Left hindlimb (tissue), 1 donor: ENCODE data around the gene FBP1.
"Not testable (repeated sequence)": the region's sequence is repeated elsewhere in the genome, so short reads cannot be mapped to it uniquely, and the experiment has no call there.

ENCODE experiments used
- DNase-seq: peaks from one replicate; pipeline ENCODE4 v3.0.0-alpha.2; 2018

FBP1 gene

GRCh38 chr9:94611638-94612068 lies 27.7 kb downstream of the FBP1 start:
- no peak for DNase-seq

GRCh38 chr9:94610181-94610606 lies 29.1 kb downstream of the FBP1 start:
- DNase-seq = no peak

DNA sequence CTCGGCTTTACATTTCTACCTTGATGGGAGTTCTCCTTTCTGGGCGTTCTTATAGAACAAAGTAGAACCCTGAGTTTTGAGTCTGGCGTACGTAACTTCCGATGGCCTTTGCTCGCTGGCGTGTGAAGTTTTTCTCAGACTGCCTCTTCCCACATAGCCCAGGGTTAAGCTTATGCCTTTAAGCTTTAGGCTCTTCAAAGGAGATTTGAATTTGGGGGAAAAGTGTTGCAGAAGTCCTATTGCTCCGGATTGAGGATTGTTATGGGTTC lies 32.0 kb downstream of the FBP1 start:
- DNase-seq = no peak

DNA sequence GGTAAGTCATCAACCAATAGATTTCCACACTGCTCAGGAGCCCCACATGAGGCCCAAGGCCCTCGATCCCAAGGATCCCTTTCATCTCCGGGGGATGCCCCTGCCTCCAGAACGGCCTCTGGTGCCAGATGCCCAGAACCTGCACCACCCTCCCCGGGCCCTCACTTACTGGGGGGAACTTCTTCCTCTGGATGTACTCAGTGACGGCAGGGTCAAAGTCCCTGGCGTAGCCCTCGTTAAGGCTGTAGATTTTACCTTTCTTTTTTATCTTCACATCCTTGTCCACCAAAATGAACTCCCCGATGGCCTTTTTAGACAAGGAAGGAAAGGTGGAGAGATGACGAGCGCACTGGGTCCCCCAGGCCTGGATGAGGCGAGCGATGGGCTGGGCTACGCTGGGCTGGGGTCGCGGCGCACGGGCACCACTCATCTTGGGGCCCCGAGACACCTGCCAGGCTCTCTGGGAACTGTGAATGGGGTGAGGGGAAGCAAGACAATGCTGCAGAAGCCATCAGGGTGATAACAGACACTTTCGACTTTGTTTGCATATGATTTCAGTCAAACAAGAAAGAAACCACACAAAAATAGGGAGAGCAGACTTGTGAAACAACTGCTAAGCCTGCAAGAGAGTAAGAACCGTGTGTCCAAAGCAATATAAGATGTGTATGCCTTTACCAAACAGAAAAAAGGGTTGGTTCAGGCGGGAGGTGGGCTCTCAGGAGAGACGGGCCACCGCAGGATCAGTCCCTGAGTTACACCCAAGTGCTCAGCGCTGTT lies 32.5 kb downstream of the FBP1 start:
- no peak for DNase-seq

- DNase-seq = peak; percentile 88
These were observed 35.8 kb downstream of the FBP1 start for GRCh38 chr9:94603259-94604160.

DNA sequence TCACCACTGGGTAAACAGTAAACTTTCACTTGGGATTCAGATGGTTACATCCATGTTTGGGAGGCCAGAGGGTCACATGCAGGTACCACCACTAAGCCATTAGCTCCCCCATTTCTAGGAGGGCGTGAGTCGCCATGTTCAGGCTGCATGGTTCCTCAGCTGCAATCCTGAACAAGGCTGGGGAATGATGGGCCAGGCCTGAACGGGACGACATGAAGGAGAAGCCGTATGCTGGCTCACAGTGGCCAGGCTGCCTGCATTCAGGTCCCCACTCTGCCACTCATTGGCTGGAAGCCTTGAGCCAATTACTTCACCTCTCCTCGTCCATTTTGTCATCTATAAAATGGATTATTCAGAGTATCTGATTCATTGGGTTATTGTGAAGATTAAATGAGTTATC lies 36.7 kb downstream of the FBP1 start:
- DNase-seq = no peak

GRCh38 chr9:94600715-94601114 lies 38.6 kb downstream of the FBP1 start:
- DNase-seq = no peak

DNA sequence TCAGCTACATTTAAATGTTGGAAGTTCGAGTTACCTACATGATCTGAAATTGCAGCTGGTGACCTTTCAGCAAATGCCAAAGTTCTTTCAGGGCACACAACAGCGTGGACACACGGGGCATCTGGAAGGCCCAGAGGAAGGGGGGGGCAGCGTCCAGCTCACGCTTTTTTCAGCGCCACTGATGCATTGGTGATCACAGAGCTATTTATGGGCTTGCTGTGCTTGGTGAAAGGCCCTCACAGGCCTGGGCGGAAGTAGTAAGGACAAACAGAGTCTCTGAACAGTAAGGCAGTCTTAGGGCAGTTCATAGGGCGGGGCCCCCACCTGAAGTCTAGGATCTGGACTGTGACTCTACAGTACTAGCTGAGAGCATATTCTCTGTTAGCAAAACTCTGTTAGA lies 39.1 kb downstream of the FBP1 start:
- DNase-seq = no peak

GRCh38 chr9:94599102-94599501 lies 40.2 kb downstream of the FBP1 start:
- DNase-seq = no peak

DNA sequence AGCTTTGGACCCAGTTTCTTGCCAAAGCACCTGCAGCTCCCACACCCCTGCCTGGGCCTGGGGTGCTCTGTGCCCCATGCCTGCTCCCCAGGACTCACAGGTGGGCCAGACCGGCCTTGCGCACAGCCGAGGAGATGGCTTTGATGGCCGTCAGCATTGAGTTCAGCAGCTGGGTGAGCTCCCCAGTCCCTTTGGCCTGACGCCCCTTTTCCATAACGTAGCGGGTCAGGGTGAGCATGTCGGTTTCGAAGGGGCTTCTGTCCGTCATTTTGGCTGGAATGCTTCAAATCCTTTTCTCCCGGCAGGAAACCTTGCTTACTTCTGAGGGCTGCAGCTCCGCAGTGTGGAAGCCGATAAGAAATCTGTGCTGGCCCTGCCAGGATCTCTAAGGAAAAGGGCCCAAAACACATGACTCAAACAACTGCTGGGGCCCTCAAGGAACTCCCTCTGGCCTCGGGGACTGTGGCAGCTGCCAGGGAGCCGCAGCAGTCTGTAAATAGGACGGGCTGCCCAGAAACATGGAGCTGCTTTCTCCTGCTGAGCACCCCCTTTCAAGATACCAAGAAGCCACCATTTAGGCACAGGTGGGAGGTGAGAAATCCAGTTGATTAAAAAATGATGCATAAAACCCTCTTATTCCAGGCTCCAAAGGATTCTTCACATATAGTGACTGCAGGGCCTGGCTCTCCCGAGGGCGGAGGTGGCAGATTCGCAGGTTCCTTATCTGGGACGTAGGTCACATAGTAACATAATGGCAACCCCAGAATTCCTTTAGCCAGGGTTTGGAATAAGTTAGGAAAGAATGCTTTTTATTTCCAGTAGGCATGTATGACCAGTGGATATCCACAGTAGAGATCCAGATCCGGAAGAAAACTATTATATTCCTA lies 45.6 kb downstream of the FBP1 start, which contains the start of gene FBP2:
Gene FBP2, minus strand, starts transcription at position 366 of the 887 bp plus-strand sequence. Its CDS starts 98 bp downstream, at position 268.
- no peak for DNase-seq

DNA sequence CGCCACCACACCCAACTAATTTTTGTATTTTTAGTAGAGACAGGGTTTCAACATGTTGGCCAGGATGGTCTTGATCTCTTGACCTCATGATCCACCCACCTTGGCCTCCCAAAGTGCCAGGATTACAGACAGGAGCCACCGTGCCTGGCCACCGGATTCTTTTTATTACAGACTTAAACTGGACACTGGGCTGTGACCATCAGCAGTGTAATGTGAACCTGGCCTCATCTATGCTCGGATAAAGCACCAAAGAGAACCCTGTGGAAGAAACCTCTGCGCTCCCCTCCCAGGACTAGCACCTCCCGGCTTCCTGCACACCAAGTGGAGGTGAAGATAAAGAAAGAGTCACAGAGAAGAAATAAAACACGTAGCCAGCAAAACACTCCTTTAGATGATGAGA lies 46.6 kb downstream of the FBP1 start:
- DNase-seq = not testable (repeated sequence)

DNA sequence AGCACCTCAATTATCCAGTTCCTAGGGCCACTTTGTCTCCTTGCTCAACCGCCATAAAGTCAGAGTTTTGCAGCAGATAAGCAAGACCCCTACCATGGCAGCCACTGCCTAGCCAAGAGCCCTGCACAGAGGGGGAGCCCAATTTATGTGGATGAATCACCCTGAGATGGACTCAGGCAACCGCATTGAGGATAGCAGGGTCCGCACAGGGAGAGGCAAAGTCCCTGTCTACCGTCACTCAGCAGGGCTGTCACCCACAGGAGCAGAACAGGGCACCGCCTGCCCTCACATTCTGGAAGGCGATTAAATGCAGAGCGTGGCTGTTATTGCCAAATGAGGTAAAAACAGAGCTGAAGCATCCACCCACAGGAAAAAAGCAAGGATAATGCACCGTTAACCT lies 47.4 kb downstream of the FBP1 start:
- no peak for DNase-seq

- DNase-seq = not testable (repeated sequence)
These were observed 48.2 kb downstream of the FBP1 start for GRCh38 chr9:94591046-94591545.

DNA sequence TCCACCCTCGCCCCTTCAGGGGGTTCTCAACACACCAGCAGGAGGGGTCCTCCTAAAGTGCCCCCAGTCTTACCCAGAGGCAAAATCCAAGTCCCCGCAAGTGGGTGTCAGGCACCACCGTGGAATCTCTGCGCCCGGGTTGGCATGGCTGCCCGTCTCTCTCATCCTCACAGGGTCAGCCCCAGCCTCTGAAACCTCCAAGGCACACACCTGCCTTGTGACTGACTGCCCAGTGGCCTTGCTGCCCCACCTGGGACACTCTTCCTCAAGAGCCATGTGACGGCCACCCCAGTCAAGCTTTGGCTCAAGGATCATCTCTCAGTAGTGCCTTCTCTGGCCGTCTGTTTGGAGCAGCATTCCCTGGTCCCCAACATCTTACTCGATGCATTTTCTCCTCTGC lies 50.6 kb downstream of the FBP1 start:
- no peak for DNase-seq

GRCh38 chr9:94586814-94587213 lies 52.5 kb downstream of the FBP1 start:
- DNase-seq = no peak

GRCh38 chr9:94586316-94586715 lies 53.0 kb downstream of the FBP1 start:
- no peak for DNase-seq

DNA sequence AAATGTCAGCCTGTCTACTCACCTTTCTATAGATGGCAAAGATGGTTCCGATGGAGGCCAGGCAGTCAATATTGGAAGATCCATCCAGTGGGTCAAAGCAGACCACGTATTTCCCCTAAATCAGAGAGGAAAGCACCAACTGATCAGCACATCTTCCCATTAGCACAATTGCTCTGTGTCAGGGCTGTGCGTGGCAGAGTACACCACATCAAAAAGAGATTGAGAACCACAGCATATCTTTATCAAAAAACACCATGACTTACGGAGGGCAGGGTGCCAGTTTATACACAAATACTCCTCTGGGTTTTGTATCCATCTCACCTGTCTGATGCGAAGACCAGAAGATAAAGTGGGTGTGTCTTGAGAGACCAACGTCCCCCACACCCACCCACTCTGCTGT lies 54.8 kb downstream of the FBP1 start:
- no peak for DNase-seq

- DNase-seq = no peak
These were observed 57.6 kb downstream of the FBP1 start for GRCh38 chr9:94581728-94582127.

DNA sequence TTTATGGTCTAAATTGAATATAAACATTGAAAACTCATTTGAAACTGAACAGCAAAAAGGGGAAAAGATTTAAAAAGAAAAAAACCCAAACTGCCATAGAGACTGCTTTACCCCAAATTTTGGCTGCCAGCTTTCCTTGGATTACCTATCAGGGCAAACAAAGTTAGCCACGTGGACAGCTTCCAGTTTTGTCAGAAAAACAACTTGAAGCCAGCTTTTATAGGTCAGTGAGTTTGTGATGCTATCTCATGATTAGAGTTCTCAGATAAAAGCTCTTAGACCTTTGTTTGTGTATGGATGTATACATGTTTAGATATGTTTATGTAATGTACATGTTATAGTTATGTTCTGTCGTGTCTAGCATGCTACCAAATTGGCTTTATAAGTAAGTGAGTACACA lies 61.7 kb downstream of the FBP1 start:
- no peak for DNase-seq

GRCh38 chr9:94577036-94577435 lies 62.3 kb downstream of the FBP1 start:
- DNase-seq = no peak

GRCh38 chr9:94576131-94576530 lies 63.2 kb downstream of the FBP1 start:
- no peak for DNase-seq

DNA sequence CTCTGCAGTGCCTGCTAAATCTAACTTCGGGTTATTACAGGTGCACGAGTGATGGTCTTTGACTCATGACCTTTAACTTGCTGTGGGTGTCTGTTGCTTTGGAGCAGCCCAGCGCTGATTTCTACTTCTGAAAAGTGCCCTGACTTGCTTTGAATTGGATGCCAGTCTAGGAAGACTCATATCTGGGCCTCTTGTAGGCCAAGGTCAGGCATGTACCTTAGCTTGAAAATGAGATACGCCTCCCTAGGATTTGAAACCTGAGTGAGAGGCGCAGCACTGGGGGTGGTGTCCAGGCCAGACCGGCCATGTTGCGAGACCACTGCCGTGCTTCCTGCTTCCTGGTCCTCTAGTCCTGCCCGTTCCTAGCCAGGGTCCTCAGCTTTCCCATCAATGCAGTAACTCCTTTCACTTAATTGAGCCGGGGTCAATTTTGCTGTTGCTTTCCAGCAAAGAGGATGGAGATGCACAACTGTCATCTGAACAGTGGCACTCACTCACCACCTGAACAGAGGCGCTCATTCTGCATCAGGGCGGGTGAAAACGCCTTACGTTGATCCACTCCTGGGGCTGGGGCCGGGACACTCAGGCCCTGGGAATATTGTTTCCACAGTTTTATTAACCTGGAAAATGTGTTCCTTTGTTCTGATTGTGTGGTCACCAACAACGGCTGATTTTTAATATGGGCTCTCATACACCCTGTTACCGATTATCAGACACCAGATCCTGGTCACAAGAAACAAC lies 70.2 kb downstream of the FBP1 start:
- DNase-seq = no peak
